HG03571 (cell line): ENCODE measurements around the gene GAL3ST3.
A peak's percentile ranks its signal among the peaks of the same experiment; 100 is the strongest.
"Not testable (repeated sequence)": the region's sequence is repeated elsewhere in the genome, so short reads cannot be mapped to it uniquely, and the experiment has no call there.

Experiments
- ATAC-seq: cut with Tn5 transposase; IDR thresholded peaks from one replicate; pipeline ENCODE4 v1.9.1; 2021; ENCODE audit not compliant: unreplicated experiment

Gene GAL3ST3, protein sequence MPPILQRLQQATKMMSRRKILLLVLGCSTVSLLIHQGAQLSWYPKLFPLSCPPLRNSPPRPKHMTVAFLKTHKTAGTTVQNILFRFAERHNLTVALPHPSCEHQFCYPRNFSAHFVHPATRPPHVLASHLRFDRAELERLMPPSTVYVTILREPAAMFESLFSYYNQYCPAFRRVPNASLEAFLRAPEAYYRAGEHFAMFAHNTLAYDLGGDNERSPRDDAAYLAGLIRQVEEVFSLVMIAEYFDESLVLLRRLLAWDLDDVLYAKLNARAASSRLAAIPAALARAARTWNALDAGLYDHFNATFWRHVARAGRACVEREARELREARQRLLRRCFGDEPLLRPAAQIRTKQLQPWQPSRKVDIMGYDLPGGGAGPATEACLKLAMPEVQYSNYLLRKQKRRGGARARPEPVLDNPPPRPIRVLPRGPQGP

DNA sequence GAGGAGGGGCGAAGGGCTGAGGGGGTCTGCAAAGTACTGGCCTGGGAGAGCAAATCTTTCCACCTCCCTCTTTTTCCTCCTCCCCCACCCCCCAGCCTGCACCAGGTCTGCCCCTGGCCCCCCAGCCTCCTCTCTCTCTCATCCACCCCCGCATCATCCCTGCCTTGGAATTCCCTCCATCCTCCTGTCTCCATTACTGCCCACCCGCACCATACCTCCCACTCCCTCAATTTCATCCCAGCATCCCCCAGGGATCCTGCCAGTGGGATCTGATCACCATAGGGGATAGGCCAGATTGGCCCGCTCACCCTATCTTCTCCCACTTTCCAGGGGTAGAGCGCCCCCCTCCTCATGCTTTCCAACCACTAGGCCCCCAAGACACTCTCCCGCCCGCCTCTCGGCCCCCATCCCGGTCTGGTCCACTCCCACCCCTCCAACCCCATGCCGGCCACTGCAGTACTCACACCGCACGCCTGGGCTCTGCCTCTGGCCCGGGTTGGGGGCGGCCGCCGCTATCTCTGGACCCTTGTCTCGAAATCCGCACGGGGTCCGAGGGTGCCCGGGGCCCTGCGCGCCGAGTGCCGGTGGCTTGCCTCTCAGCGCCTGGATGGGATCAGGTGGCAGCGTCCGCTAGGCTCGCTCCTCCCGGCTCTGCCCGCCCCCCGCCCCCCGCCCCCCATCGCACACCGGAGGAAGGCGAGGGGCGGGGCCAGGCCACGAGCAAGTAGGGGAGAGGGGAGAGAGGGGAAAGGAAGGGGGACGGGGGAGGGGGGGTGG, at the start of gene GAL3ST3:
GAL3ST3 (minus strand) TSS at position 615 of the 777 bp plus-strand sequence. CDS start 3,746 bp downstream, outside the sequence.
- no peak for ATAC-seq

DNA sequence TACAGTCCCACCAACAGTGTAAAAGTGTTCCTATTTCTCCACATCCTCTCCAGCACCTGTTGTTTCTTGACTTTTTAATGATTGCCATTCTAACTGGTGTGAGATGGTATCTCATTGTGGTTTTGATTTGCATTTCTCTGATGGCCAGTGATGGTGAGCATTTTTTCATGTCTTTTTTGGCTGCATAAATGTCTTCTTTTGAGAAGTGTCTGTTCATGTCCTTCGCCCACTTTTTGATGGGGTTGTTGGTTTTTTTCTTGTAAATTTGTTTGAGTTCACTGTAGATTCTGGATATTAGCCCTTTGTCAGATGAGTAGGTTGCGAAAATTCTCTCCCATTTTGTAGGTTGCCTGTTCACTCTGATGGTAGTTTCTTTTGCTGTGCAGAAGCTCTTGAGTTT, 43.2 kb upstream of the GAL3ST3 start:
- ATAC-seq: not testable (repeated sequence)

DNA sequence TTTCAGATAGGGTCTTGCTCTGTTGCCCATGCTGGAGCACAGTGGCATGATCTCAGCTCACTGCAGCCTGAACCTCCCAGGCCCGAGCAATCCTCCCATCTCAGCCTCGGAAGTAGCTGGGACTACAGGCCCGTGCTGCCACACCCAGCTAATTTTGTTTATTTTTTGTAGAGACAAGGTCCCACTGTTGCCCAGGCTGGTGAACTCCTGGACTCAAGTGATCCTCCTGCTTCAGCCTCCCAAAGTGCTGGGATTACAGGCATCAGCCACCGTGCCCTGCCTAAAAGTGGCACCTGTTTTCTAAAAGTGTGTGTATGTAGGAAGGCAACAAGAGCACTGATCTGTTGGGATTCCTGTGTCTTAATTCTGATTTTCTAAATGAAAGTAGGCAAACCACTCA, 41.3 kb upstream of the GAL3ST3 start:
- no peak for ATAC-seq

DNA sequence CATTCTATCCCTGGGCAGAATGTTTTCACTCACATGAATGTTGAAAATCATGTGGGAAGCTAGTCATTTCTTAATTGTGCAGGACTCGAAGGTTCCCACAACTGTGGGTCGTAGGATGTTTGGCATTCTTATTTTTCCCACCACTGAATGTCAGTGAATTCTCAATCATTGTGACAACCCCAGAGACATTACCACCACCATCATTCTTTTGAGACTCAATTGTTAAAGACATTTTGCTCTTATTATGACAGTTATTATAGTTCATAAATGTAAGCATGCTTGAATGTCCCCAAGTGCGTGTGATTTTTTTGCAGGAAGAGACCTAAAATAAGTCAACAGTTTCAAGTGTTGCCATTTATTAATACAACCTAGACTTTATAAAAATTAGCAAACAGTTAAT, 40.1 kb upstream of the GAL3ST3 start:
- no peak for ATAC-seq

DNA sequence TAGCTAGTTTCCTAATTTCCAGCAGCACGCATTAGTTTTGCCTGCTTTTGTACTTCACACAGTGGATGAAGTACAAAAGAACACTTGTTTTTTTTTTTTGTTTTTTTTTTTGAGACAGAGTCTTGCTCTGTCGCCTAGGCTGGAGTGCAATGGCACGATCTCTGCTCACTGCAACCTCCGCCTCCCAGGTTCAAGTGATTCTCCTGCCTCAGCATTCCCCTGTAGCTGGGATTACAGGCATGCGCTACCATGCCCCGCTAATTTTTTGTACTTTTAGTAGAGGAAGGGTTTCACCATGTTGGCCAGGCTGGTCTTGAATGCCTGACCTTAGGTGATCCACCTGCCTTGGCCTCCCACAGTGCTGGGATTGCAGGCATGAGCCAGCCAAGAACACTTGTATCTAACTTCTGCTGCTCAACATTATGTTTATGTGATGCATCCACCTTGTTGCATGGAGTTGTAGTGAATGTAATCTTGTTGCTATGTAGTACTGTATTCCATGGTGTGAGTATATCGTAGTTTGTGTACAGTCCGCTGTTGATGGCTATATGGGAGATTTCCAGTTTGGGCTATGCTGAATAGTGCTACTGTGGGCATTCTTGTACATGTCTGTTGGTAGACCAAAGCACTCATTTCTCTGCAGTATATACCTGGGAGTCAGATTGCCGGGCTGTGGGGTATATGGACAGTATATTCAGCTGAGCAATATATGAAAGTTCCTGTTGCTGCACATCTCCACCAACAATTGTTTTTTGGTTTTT, 38.4 kb upstream of the GAL3ST3 start:
- ATAC-seq: no peak

DNA sequence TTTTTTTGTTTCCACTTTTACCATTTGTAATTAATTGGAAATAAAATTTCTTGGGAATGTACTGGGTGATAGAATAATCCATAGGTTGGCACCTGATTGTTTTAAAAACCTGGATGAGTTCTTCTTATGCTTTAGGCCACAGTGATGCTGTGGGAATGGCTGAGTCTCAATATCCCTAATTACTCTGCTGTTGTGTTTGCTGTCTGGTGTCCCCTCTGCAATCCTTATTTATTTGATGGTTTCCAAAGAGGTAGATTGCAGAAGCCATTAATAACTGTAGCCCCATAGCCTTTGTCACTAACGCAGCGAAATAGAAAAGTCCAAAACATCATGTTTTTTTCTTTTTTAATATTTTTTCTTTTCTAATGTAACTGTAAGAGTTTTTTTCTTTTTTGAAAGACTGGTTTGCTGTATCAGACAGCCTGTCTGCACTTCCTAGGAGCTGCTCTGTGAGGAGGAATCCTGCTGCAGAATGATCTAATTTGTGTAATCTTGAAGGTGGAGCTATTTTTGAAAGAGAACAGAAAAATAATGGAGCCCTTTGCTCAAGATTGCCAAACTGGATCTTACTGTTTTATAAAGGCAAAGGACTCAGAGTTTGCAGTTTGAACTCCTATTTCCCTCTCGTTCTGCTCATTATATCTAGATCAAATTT, 36.0 kb upstream of the GAL3ST3 start:
- no peak for ATAC-seq

DNA sequence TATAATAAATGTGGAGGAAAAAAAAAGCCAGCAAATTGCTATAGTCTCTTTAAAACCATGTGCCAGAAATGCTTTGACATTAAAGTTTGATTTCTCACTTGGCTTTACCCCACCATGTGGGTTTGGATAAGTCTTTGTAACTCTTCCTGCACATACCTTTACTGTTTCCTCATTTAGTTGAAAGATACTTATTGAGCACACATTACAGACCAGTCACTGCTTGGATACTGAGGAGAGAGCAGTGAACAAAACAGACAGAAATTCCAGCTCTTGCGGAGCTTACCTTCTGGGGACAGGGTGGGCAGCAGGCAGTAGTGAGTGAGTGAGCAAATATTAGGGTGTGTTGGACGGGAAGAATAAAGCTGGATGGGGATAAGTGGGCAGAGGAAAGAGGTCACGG, 34.8 kb upstream of the GAL3ST3 start:
- no peak for ATAC-seq

DNA sequence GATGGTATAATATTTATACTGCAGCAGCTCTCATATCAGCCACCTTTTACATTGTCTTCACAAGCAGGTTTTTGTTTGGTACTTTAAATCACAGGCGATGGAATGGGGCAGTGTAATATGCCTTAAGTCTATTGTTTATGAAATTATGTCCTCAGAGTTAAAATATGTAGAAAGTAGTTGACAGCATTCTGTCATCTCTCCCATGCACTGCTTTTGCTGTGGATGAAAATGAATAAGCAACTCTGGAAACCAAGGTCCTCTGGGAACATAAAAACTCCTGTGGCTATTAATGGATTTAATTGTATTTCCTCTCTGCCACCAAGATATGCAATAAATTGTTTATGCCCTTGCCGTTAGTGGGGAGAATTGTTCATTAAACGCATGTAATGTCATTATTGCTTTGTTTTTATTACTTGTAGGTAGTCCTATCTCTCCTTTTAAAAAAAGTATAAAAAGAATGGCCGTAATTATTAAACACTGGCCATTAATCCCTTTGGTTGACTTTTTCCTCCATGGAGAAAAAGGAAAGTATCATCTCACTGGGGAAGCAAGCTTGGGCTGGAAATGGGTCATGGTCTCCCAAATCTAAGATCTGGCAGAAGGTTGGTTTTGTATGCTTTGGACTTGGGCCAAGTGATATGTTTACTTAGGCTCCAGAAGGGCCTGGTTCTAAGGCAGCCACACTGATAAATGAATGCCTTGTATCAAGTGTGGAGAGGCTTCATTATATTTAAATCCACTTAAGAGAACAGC, 34.2 kb upstream of the GAL3ST3 start:
- no peak for ATAC-seq

DNA sequence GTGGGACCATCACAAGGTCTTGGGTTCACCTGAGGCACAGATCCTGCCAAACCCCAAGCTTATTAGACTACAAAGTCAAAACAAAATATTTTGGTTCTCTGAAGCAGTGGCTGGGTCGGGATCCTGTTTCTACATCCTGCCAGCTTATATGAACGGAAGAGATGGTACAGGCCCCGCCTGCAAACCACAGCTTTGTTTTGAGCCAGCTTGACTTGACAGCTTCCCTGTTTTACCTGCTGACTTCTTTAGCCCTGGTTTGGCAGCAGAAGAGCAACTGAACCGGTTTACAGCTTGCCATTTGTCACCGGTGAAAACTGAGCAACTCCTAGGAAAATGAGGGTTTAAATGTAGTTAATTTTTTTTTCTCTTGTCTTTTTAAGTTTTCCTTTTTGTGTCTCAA, 32.5 kb upstream of the GAL3ST3 start:
- peak; percentile 57 for ATAC-seq

DNA sequence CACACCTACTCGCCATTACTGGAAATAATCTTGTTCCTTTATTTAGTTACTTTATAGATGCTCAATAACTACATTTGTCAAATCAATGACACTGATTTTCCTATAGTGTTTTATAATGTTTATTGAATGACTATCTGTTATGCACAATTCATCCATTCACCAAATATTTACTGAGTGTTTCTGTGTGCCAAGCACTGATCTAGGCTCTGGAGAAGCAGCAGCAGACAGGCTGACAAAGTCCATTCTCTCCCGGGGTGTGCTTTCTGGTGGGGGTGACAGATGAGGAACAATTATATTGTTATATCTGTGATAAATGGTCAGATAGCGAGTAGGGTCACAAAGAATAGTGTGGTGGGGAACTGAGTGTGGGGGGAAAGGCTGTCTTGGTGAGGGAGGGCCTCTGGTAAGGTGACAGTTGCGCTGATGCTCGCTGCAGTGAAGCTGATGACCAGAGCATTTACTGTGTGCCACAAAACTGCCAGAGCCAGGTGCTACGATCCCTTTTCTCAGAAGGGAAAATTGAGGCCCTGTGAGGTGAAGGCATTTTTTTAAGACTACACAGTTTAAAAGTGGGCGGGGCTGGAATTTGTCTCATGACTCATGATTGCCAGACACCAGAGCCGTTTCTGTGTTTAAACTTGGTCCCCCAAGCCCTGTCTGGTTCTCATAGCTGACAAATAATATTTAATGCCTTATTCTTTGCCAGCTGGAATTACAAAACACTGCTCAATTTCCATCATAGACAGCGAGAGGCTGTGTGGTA, 31.3 kb upstream of the GAL3ST3 start:
- ATAC-seq: no peak

DNA sequence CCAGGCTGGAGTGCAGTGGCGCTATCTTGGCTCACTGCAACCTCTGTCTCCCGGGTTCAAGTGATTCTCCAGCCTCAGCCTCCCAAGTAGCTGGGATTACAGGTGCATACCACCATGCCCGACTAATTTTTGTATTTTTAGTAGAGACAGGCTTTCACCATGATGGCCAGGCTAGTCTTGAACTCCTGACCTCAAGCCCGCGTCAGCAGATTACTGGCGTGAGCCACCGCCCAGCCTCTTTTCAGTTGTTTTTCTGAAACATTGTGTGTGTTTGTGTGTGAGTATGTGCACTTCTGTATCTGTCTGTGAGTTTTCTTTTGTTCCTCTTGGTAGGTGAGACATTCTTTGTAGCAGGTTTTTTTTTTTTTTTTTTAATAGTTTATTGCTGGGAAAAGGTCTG, 30.0 kb upstream of the GAL3ST3 start:
- not testable (repeated sequence) for ATAC-seq

DNA sequence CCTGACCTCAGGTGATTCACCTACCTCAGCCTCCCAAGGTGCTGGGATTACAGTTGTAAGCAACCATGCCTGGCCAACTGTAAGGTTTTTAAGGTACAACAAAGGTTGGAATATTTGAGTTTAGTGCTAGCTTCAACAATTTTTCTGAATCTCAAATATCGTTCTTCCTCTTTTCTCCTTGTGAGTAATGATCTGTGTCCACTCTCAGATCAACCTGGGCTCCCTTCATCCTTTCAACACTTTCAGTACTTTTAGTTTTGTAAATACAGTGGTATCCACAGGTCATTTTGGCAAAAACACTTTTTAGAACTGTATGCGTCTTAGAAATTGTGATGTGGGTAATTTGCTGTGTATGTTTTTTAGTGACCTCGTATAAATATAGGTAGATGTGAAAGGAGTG, 29.0 kb upstream of the GAL3ST3 start:
- no peak for ATAC-seq

DNA sequence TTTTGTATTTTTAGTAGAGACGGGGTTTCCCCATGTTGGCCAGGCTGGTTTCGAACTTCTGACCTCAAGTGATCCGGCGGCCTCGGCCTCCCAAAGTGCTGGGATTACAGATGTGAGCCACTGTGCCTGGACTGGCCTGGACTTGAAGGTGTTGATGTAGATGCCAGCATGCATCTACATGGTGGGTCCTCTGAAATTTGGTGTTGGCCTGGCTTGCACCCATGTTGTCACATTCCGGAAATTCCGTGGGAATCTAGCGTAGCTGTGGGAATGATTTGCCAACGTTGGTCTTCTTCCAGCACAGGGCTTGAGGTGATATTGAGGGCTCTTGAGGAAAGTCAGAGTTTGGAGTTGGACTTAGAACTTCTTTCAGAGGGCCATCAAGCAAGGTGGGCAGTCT, 27.6 kb upstream of the GAL3ST3 start:
- ATAC-seq: no peak

DNA sequence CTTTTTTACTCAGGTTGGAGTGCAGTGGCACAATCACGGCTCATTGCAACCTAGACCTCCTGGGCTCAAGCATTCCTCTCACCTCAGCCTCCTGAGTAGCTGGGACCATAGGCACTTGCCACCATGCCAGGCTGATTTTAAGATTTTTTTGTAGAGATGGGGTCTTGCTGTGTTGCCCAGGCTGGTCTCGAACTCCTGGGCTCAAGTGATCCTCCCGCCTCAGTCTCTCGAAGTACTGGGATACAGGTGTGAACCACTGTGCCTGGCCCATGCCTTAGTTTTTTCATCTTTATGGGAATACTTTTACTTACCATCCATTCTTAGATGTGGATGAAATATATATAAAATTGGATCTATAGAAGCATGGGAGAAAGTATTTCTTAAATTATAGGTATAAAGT, 26.3 kb upstream of the GAL3ST3 start:
- no peak for ATAC-seq

DNA sequence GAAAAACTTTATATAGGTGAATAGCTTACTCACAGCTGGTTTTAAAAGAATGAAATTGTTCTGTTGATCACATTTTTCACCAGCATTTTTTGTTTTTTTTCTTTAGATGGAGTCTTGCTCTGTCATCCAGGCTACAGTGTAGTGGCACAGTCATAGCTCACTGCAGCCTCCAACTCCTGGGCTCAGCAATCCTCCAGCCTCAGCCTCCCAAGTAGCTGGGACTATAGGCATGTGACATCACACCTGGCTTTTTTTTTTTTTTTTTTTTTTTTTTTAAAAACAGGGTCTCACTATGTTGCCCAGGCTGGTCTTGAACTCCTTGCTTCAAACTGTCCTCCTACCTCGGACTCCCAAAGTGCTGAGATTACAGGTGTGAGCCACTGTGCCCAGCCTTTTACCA, 24.7 kb upstream of the GAL3ST3 start:
- no peak for ATAC-seq

DNA sequence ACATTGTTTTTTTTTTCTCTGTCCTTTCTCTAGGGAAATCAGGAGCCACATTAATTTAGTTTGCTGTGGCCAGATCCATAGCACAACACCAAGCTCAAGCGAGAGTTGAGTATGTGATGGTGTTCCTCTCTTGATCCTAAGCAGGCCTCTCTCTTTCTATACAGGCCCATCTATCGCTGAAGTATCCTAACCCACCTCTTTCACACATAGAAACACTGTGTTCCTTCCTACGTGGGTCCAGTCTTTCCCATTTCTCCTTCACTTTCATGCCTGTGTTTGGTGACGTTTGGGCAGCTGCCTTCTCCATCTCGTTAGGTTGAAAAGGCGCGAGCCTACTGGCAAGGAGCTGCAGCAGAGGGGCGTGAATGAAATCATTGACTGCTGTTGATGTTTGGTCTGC, 23.6 kb upstream of the GAL3ST3 start:
- no peak for ATAC-seq

DNA sequence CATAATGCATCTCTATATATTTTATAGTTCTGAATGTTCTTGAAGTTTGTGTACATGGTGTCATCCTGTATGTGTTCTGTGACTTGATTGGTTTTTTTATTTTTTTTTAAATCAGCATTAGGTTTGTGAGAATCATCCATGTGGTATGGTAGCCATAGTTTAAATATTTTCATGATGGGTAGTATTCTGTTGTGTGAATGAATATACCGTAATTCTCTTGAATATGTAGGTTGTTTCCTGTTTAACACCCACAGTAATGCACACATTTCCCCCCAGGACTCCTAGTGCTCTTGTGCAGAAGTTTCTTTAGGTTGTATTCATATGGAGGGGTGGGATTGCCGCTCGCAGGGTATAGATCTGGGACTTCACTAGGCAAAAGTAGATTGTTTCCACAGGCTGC, 23.1 kb upstream of the GAL3ST3 start:
- no peak for ATAC-seq

DNA sequence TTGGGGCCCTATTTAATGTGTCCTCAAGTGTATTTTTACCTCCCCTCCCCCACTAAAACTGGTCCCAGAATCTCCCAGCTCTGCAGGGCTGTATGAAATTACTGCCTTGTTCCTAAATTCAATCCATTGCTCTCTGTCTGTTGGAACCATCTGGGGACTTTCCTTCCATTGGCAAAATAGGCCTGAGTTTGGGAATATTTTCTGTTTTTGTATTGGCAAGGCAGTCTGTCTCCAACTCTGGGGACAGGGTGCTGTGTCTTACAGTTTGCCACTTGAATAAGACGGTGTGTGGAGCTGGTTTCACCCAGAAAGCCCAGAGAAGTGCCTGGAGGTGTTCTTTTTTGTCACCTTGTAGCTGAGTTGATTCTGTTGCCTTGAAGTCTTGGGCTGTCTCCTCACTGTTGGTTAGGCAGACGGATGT, 22.4 kb upstream of the GAL3ST3 start:
- no peak for ATAC-seq

DNA sequence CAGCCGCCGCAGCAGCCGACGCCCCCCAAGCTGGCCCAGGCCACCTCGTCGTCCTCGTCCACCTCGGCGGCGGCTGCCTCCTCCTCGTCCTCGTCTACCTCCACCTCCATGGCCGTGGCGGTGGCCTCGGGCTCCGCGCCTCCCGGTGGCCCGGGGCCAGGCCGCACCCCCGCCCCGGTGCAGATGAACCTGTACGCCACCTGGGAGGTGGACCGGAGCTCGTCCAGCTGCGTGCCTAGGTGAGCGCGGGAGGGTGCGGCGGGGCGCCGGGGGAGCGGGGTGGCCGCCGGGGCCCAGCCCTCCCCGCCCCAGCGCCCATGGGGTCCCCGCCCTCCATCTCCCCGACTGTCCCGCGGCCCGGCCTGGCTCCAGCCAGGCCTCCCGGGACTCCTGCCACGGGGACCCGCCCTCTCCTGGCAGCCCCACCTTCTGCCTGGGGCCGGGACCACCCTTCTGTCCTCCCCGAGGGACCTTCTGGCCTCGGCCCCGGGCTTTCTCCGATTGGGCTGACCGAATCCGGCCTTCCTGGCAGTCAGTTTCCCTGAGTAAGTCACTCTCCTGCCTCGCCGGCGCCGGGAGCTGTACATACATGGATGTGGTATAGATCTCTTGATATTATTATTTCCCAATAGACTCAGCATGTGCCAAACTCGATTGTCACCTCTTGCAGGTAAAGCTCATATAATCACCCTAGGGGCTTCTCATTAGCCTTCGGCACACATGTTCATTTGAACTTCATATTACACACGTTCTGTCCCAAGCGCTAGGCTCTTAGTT, 21.8 kb upstream of the GAL3ST3 start:
- ATAC-seq: peak; percentile 2
